Activated naive CD8-positive, alpha-beta T cell treated with anti-CD3 and anti-CD28 coated beads, Interleukin-2, amount 50 U/mL, for 24 hours (primary cell): ENCODE data around the gene AMOTL2.

Experiments used
- ATAC-seq: fragments of 150-1000 bp; cut with Tn5 transposase; one replicate; pipeline ENCODE4 v1.10.0; 2021
- DNase-seq: peaks from one replicate; pipeline ENCODE4 v3.0.0; 2021
- H3K27ac Mint-ChIP-seq: one replicate; pipeline ENCODE4 v1.8.0; 2021; ENCODE audit warnings: mild to moderate bottlenecking, mixed read lengths
- H3K27me3 Mint-ChIP-seq: one replicate; pipeline ENCODE4 v1.8.0; 2021; ENCODE audit warnings: mixed read lengths
- H3K36me3 Mint-ChIP-seq: one replicate; pipeline ENCODE4 v1.8.0; 2021; ENCODE audit warnings: low read depth, mixed read lengths
- H3K4me1 Mint-ChIP-seq: one replicate; pipeline ENCODE4 v1.8.0; 2021; ENCODE audit warnings: mixed read lengths
- H3K4me3 Mint-ChIP-seq: one replicate; pipeline ENCODE4 v1.8.0; 2021; ENCODE audit warnings: mild to moderate bottlenecking, moderate library complexity, mixed read lengths
- H3K9me3 Mint-ChIP-seq: one replicate; pipeline ENCODE4 v1.8.0; 2021; ENCODE audit warnings: mixed read lengths

AMOTL2 gene

GRCh38 chr3:134330883-134331810, 43.1 kb downstream of the AMOTL2 start:
- H3K9me3 Mint-ChIP-seq = no peaks in the 10 kb centered on the region
- H3K4me3 Mint-ChIP-seq = no peak overlapping the region
- peaks cover 2% of the 10 kb centered on the region for H3K4me1 Mint-ChIP-seq
- no peaks in the 10 kb centered on the region for H3K36me3 Mint-ChIP-seq
- no peak overlapping the region for H3K27ac Mint-ChIP-seq
- no peaks in the 10 kb centered on the region for H3K27me3 Mint-ChIP-seq
- DNase-seq = no peak
- no peak for ATAC-seq

- Mint-ChIP-seq H3K27ac (no peak overlapping the region), H3K4me3 (no peak overlapping the region), H3K27me3 (peaks cover 4% of the 10 kb centered on the region), H3K9me3 (no peaks in the 10 kb centered on the region), H3K4me1 (peaks cover 2% of the 10 kb centered on the region), H3K36me3 (no peaks in the 10 kb centered on the region)
- DNase-seq (no peak), ATAC-seq (no peak)
These were observed 45.4 kb downstream of the AMOTL2 start for GRCh38 chr3:134328846-134329245.

- ATAC-seq (no peak), DNase-seq (no peak)
- H3K27ac Mint-ChIP-seq = no peak overlapping the region
- no peak overlapping the region for H3K4me3 Mint-ChIP-seq
- peaks cover 5% of the 10 kb centered on the region for H3K27me3 Mint-ChIP-seq
- H3K9me3 Mint-ChIP-seq = no peaks in the 10 kb centered on the region
- H3K36me3 Mint-ChIP-seq = no peaks in the 10 kb centered on the region
- peaks cover 2% of the 10 kb centered on the region for H3K4me1 Mint-ChIP-seq
These were observed 46.1 kb downstream of the AMOTL2 start for GRCh38 chr3:134328147-134328591.

GRCh38 chr3:134327594-134327975, 46.7 kb downstream of the AMOTL2 start:
- Mint-ChIP-seq H3K27ac (no peak overlapping the region), H3K36me3 (no peaks in the 10 kb centered on the region), H3K4me1 (peaks cover 2% of the 10 kb centered on the region), H3K9me3 (no peaks in the 10 kb centered on the region), H3K4me3 (no peak overlapping the region), H3K27me3 (peaks cover 10% of the 10 kb centered on the region)
- DNase-seq (no peak), ATAC-seq (no peak)

- Mint-ChIP-seq H3K4me1 (peaks cover 2% of the 10 kb centered on the region), H3K9me3 (no peaks in the 10 kb centered on the region), H3K27me3 (peaks cover 10% of the 10 kb centered on the region), H3K4me3 (no peak overlapping the region), H3K27ac (no peak overlapping the region), H3K36me3 (no peaks in the 10 kb centered on the region)
- ATAC-seq = no peak
- DNase-seq = no peak
These were observed 47.3 kb downstream of the AMOTL2 start for GRCh38 chr3:134326760-134327593.

- ATAC-seq = no peak
- no peak for DNase-seq
- H3K27ac Mint-ChIP-seq = no peak overlapping the region
- no peaks in the 10 kb centered on the region for H3K36me3 Mint-ChIP-seq
- H3K27me3 Mint-ChIP-seq = peaks cover 12% of the 10 kb centered on the region
- H3K4me3 Mint-ChIP-seq = no peak overlapping the region
- peaks cover 2% of the 10 kb centered on the region for H3K4me1 Mint-ChIP-seq
- no peaks in the 10 kb centered on the region for H3K9me3 Mint-ChIP-seq
These were observed 48.1 kb downstream of the AMOTL2 start for GRCh38 chr3:134326126-134326525.

- H3K27me3 Mint-ChIP-seq = peaks cover 12% of the 10 kb centered on the region
- no peaks in the 10 kb centered on the region for H3K36me3 Mint-ChIP-seq
- no peak for ATAC-seq
- H3K4me3 Mint-ChIP-seq = no peak overlapping the region
- DNase-seq = no peak
- no peaks in the 10 kb centered on the region for H3K9me3 Mint-ChIP-seq
- H3K27ac Mint-ChIP-seq = no peak overlapping the region
- peaks cover 2% of the 10 kb centered on the region for H3K4me1 Mint-ChIP-seq
These were observed 48.5 kb downstream of the AMOTL2 start for GRCh38 chr3:134325706-134326105.

GRCh38 chr3:134325061-134325705, 49.1 kb downstream of the AMOTL2 start:
- peaks cover 2% of the 10 kb centered on the region for H3K4me1 Mint-ChIP-seq
- H3K27me3 Mint-ChIP-seq = peaks cover 12% of the 10 kb centered on the region
- H3K9me3 Mint-ChIP-seq = no peaks in the 10 kb centered on the region
- no peak overlapping the region for H3K27ac Mint-ChIP-seq
- DNase-seq (no peak), ATAC-seq (no peak)
- H3K36me3 Mint-ChIP-seq = no peaks in the 10 kb centered on the region
- H3K4me3 Mint-ChIP-seq = no peak overlapping the region

- H3K27ac Mint-ChIP-seq = no peak overlapping the region
- H3K4me3 Mint-ChIP-seq = no peak overlapping the region
- H3K4me1 Mint-ChIP-seq = no peaks in the 10 kb centered on the region
- DNase-seq (no peak), ATAC-seq (no peak)
- no peaks in the 10 kb centered on the region for H3K9me3 Mint-ChIP-seq
- H3K36me3 Mint-ChIP-seq = no peaks in the 10 kb centered on the region
- H3K27me3 Mint-ChIP-seq = peaks cover 12% of the 10 kb centered on the region
These were observed 50.0 kb downstream of the AMOTL2 start for GRCh38 chr3:134323966-134324962.

GRCh38 chr3:134322286-134322685, 52.0 kb downstream of the AMOTL2 start:
- H3K36me3 Mint-ChIP-seq = no peaks in the 10 kb centered on the region
- H3K27me3 Mint-ChIP-seq = peaks cover 18% of the 10 kb centered on the region
- H3K9me3 Mint-ChIP-seq = no peaks in the 10 kb centered on the region
- no peak overlapping the region for H3K4me3 Mint-ChIP-seq
- no peak for ATAC-seq
- H3K27ac Mint-ChIP-seq = no peak overlapping the region
- no peak for DNase-seq
- no peaks in the 10 kb centered on the region for H3K4me1 Mint-ChIP-seq

- Mint-ChIP-seq H3K9me3 (no peaks in the 10 kb centered on the region), H3K4me3 (no peak overlapping the region), H3K4me1 (peaks cover 3% of the 10 kb centered on the region), H3K27ac (no peak overlapping the region), H3K27me3 (peaks cover 18% of the 10 kb centered on the region), H3K36me3 (no peaks in the 10 kb centered on the region)
- ATAC-seq = no peak
- no peak for DNase-seq
These were observed 53.5 kb downstream of the AMOTL2 start for GRCh38 chr3:134320749-134321148.

GRCh38 chr3:134319931-134320330, 54.3 kb downstream of the AMOTL2 start:
- Mint-ChIP-seq H3K36me3 (no peaks in the 10 kb centered on the region), H3K4me1 (peaks cover 3% of the 10 kb centered on the region), H3K9me3 (no peaks in the 10 kb centered on the region), H3K27me3 (peaks cover 14% of the 10 kb centered on the region), H3K27ac (no peak overlapping the region), H3K4me3 (no peak overlapping the region)
- ATAC-seq (no peak), DNase-seq (no peak)

- Mint-ChIP-seq H3K4me1 (peaks cover 3% of the 10 kb centered on the region), H3K27ac (no peak overlapping the region), H3K27me3 (peaks cover 27% of the 10 kb centered on the region), H3K4me3 (no peak overlapping the region), H3K36me3 (no peaks in the 10 kb centered on the region), H3K9me3 (no peaks in the 10 kb centered on the region)
- no peak for DNase-seq
- no peak for ATAC-seq
These were observed 56.1 kb downstream of the AMOTL2 start for GRCh38 chr3:134318166-134318565.
